ENCODE data around the gene PTPRR.
"Not testable (repeated sequence)": the region's sequence is repeated elsewhere in the genome, so short reads cannot be mapped to it uniquely, and the experiment has no call there.

The PTPRR gene

GRCh38 chr12:70838127-70838526, 82.4 kb downstream of the PTPRR start:
- DNase-seq = no peak

DNA sequence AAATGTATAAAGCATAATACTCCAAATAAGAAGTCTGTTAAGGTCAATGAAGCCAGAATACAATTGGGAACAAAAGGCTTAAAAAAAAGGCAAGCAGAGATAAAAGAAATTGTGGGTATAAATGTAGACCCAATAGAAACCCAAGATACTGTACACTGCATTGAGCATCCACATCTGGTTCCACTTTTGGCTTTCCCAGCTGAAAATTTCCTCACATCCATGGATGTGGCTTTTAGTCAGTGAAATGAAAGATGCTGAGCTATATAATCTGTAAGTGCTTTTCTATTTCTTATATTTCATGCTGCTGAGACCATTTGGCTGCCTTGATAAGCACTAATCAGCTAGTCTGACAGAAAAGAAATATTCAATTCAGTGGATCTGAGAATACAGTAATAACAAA, 83.5 kb downstream of the PTPRR start:
- DNase-seq = no peak

DNA sequence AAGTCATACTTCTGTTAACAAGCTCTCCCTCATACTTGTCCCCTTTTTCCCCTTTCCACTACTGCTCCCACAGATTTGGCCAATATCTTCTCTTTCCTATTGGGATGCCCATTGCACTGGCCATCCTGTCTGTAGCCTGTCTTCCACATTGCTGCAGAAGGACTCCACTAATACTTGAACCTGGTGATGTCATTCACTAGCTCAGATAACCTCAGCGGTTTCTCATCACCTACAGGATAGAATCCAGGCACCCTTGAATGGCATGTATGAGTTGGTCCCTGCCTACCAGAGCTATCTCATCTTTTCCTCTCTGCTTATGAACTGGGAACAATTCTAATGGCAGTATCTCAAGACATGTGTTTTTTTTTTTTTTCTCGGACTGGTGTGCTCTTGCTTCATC, 84.6 kb downstream of the PTPRR start:
- DNase-seq = no peak

DNA sequence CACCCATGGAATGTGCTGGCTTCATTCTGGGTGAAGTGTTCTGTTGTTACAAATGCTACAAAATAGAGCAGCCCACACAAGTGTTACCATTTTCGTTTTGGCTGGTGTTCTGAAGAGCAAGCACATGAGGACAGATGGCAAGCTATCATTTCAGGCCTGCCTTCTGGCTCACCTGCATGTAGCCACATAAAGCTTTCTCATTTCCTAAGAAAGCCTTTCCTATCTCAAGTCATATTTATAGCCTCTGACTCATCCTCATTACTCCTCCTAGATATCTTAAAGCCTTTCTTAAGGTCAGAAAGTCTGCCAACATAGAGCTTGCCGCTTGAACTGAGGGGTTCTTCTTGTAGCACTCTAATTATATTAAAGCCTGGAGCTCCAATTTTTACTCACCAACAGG, 89.0 kb downstream of the PTPRR start:
- DNase-seq = peak; percentile 7

- DNase-seq = no peak
Observed at GRCh38 chr12:70830221-70831061, 90.1 kb downstream of the PTPRR start.

- no peak for DNase-seq
Observed at GRCh38 chr12:70829070-70829469, 91.5 kb downstream of the PTPRR start.

DNA sequence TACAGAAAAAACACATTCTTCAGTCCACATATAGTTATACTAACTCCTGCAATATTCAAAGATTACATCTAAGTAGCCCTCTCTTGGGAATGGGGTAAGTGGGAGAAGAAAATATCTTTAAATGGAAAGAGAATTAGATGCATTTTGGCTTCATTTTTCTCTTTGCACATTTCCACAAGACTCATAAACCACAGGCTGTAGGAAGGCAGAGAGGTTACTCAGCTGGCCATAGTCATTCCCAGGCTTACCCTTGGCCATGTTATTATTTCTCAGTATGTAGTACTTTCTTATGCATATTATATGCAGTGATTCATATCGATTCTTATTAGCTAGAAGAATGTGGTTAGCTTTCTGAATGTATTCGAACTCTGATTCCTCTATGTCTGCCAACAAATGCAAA, 92.2 kb downstream of the PTPRR start:
- DNase-seq = peak; percentile 67

DNA sequence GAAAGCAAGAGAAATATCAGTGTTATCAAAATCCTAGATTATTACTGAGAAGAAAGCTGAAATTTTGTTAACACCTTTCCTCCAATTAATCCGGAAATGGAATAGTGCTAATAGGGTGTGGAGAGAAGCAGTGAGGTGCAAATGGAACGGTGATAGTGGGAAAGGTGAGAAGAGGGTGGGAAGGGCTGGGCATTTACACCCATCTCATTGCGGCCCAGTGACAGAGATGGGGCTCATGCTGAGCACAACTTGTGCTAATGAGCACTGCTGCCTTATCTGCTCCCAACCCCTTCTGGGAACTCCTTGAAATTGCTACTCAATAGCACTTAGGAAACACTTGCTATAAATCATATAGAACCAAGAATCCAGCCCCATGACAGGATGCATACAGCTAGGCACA, 94.4 kb downstream of the PTPRR start:
- DNase-seq = no peak

GRCh38 chr12:70824511-70824910, 96.0 kb downstream of the PTPRR start:
- no peak for DNase-seq

GRCh38 chr12:70823182-70823976, 97.2 kb downstream of the PTPRR start:
- no peak for DNase-seq

DNA sequence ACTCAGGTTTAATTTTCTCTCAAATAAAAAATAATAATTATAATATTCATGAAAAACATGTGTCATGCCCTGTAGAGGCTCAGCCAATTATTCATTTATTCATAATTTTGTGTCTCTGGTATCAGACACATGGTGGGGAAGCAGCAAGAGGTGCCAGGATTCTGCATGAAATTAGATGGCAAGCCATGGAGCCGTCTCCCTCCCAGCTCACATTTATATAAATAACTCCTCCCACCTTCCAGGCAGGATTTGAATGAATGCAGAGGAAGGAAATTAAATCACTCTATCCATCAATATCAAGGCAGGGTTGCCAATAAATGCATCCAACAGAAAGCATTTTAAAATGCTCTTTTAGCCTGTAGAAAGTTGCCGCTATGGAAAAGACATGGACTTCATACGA, 98.1 kb downstream of the PTPRR start:
- DNase-seq = no peak

DNA sequence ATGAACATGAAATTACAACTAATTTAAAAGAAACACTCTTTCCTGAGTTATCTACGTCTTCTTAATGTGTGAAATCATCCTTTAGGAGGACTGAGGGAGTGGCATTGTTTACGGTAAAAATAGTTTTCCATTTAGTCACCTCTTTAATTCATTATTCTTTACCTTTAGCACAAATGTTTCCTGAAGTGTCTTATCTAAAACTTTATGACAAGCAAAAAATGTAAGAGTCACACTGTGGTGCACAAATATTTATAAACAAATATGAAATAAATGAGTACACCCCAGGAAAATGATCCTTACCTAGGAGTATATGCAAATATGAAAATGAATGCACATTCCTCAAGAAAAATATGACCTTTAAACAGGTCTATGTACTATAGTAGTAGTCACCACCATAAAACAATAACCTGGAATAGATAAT, 104.6 kb downstream of the PTPRR start:
- DNase-seq = no peak

DNA sequence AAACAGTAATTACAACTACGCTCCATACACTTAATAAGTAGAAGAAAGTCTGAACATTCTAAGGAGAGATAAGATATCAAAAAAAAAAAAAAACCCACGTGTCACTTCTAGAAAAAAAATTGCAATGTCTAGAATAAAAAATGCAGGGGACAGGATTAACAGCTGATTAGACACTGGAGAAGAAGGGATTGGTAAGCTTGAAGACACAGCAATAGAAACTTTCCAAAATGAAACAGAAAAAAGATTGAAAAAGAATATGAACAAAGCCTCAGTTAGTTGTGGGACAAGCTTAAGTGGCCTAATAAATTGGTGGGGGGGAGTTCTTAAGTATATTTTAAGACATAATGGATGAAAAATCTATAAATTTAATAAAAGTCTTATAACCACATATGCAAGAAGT, 105.5 kb downstream of the PTPRR start:
- DNase-seq = no peak

- DNase-seq = no peak
Observed at GRCh38 chr12:70813559-70813958, 107.0 kb downstream of the PTPRR start.

- no peak for DNase-seq
Observed at GRCh38 chr12:70812136-70812535, 108.4 kb downstream of the PTPRR start.

GRCh38 chr12:70809887-70810286, 110.7 kb downstream of the PTPRR start:
- DNase-seq = no peak

GRCh38 chr12:70807993-70808392, 112.5 kb downstream of the PTPRR start:
- DNase-seq = not testable (repeated sequence)

DNA sequence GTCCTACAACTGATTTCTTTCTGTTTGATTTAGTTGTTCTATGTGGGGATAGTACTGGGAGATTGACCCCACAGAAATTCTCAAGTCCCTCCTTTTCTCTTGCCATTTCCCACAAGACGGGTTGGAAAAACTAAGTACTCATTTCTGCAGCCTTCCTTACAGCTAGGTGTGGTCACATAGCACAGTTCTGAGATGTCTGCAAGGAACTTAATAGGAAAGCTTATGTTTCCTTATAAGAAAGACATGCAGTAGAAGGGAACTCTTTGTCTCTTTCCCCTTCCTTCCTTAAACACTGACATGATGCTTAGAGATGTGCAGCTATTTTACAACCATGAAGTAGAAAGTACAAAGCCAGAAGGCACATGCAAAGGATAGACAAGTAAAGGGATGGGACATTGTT, 113.7 kb downstream of the PTPRR start:
- no peak for DNase-seq

GRCh38 chr12:70806043-70806442, 114.5 kb downstream of the PTPRR start:
- no peak for DNase-seq

DNA sequence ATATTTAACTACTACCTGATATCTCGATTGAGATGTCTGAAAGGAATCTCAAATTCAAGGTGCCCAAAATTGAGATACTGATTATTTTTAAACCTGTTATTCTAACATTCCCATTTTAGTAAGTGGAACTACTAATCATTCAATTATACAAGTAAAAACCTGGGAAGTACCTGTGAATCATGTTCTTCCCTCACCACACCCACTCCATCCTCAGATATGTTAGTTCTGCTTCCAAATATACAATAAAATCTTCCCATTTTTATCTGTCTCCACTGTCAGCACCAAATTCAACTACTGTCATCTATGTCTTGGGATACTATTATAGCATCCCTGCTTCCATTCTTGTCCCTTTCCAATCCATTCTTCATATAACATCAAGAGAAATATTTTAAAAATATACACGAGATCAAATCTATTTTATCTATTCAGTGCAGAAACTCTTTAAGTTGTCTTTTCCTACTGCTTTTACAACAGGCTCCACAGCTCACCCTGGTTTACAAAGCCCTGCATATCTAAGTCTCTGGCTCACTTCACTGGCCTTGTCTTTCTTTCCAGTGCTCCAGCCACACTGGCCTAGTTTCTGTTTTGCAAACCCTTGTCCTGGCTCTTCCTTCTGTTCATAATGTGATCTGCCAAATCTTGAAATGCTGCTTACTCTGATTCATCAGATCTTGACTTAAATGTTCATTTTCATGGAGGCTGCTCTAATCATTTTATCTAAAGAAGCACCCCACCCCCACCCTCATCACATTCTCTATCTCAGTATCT, 122.3 kb downstream of the PTPRR start:
- DNase-seq = no peak

DNA sequence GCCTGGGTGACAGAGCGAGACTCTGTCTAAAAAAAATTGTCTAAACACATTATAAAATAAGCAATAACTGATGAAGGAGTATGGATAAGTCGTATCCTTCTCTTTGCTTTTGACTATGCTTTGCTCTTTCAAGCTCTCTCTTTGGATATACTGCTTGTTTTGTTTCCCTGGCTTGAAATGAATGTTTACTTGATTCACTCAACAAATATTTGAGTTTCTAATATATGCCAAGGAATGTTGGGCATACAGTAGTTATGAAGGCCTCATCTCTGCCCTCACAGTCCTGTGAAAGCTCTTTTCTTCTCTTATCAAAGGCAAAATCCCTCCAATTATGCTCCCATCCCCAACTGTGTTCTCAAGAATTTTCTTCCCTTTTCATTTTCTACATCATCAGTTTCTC, 123.5 kb downstream of the PTPRR start:
- DNase-seq = no peak

DNA sequence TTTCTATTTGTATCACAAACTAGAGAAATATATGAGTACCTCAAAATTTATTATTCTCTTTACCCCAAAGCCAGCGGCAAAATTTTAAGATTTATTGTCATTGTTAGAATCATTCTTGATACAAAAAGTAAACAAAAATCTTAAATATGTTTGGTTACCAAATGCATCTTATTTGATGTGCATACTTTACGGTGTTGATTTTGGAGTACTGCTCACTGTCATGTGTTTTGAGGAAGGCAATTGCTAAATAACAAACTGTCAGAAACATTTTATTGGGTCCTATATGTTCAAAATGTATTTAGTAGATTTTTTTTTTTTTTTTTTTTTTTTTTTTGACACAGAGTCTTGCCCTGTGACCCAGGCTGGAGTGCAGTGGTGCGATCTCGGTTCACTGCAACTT, 124.9 kb downstream of the PTPRR start:
- DNase-seq = no peak

GRCh38 chr12:70794131-70794530, 126.4 kb downstream of the PTPRR start:
- DNase-seq = no peak

- no peak for DNase-seq
Observed at GRCh38 chr12:70788774-70789173, 131.8 kb downstream of the PTPRR start.
